ENCODE measurements around the gene NFIA. TPM values are rescaled to one million over a fixed set of nuclear protein-coding genes. Genes with fewer than 3 reads are reported as not detected.

The NFIA gene
- total RNA-seq, 1 experiment from 2014 or later = 0.35 TPM

- Histone ChIP-seq H3K27ac (ENCODE audit: insufficient read length, low read depth, low read length) (no peak overlapping the region), H3K9me3 (ENCODE audit: control insufficient read depth, low read depth, low read length) (no peaks in the 10 kb centered on the region), H2AFZ (ENCODE audit: low read length) (no peak overlapping the region), H3K23me2 (ENCODE audit: insufficient read length, low read depth, low read length, poor library complexity, severe bottlenecking) (no peaks in the 10 kb centered on the region), H3K4me1 (ENCODE audit: insufficient read depth, low read length) (no peaks in the 10 kb centered on the region), H2BK20ac (ENCODE audit: low read depth, low read length, poor library complexity, severe bottlenecking) (no peak overlapping the region), H3K4me2 (ENCODE audit: insufficient read depth, insufficient read length, low read length) (no peak overlapping the region), H2BK15ac (ENCODE audit: low read depth, low read length) (no peak overlapping the region), H2BK120ac (ENCODE audit: low read depth, low read length, poor library complexity, severe bottlenecking) (no peak overlapping the region), H3K56ac (ENCODE audit: insufficient read length, low read depth, low read length) (no peak overlapping the region), H3K14ac (ENCODE audit: insufficient read depth, low read length) (no peak overlapping the region), H3K79me1 (ENCODE audit: insufficient read depth, low read depth, low read length, poor library complexity, severe bottlenecking) (no peaks in the 10 kb centered on the region), H3K23ac (ENCODE audit: insufficient read length, low read depth, low read length) (no peak overlapping the region), H4K5ac (ENCODE audit: insufficient read length, low read depth, low read length) (no peak overlapping the region), H3K18ac (ENCODE audit: insufficient read length, low read depth, low read length) (no peak overlapping the region), H2BK5ac (ENCODE audit: insufficient read length, low read length) (no peak overlapping the region), H4K91ac (ENCODE audit: insufficient read length, low read depth, low read length) (no peak overlapping the region), H3K9ac (ENCODE audit: extremely low read depth, insufficient read length, low read length) (no peak overlapping the region), H4K20me1 (ENCODE audit: control insufficient read depth, insufficient read depth, insufficient read length) (no peaks in the 10 kb centered on the region), H2BK12ac (ENCODE audit: insufficient read length, low read depth, low read length) (no peak overlapping the region), H3K4ac (ENCODE audit: low read depth, low read length) (no peak overlapping the region), H3K79me2 (ENCODE audit: insufficient read depth, low read length) (no peaks in the 10 kb centered on the region), H3T11ph (ENCODE audit: low read length) (no peak overlapping the region), H4K8ac (replicated peaks; ENCODE audit: insufficient read length, low read depth, low read length) (no peak overlapping the region), H3K27me3 (ENCODE audit: insufficient read depth, low read length) (no peaks in the 10 kb centered on the region; the same call in 1 of the 2 replicates), H2AK5ac (ENCODE audit: insufficient read length, low read length) (no peak overlapping the region)
- H3K4me3 Mint-ChIP-seq = no peak overlapping the region
- no peaks in the 10 kb centered on the region for H3K36me3 Mint-ChIP-seq (ENCODE audit: insufficient read depth in 1 of 3, low read depth in 3 of 3)
- H3K27me3 Mint-ChIP-seq (ENCODE audit: low read depth) = no peaks in the 10 kb centered on the region
- peaks cover 3 to 6% of the 10 kb centered on the region in 2 experiments for H3K4me1 Mint-ChIP-seq
- no peak for DNase-seq
- no peaks in the 10 kb centered on the region for H3K9me3 Mint-ChIP-seq
- no peak overlapping the region for H3K27ac Mint-ChIP-seq
- TF ChIP-seq CTCF (conservative IDR thresholded peaks at IDR 0.05) = no peak
Observed at GRCh38 chr1:61223140-61223539, 140.8 kb downstream of the NFIA start.

Measured in H9 (cell line).